Measurements from ENCODE around the gene DNAI2.

DNA sequence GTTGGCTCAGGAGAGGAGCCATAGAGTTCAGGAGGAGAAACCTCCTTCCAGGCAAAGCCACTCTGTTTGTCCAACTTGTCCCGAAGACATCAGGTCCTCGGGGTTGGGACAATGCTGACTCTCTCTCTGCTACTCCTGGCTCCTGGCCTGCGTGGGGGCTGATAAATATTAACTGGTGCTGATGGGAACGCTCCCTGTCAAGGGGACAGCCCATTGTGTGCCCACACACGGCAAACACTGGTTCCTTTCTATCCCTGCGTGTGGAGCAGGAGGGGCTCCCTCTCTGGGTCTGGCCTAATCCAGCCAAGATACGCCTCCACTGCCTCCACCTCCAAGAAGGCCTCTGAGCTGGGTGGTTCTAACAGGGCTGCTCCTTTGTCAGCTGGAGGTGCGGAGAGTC lies 56.4 kb downstream of the DNAI2 start:
- TF ChIP-seq, protein P1, sequence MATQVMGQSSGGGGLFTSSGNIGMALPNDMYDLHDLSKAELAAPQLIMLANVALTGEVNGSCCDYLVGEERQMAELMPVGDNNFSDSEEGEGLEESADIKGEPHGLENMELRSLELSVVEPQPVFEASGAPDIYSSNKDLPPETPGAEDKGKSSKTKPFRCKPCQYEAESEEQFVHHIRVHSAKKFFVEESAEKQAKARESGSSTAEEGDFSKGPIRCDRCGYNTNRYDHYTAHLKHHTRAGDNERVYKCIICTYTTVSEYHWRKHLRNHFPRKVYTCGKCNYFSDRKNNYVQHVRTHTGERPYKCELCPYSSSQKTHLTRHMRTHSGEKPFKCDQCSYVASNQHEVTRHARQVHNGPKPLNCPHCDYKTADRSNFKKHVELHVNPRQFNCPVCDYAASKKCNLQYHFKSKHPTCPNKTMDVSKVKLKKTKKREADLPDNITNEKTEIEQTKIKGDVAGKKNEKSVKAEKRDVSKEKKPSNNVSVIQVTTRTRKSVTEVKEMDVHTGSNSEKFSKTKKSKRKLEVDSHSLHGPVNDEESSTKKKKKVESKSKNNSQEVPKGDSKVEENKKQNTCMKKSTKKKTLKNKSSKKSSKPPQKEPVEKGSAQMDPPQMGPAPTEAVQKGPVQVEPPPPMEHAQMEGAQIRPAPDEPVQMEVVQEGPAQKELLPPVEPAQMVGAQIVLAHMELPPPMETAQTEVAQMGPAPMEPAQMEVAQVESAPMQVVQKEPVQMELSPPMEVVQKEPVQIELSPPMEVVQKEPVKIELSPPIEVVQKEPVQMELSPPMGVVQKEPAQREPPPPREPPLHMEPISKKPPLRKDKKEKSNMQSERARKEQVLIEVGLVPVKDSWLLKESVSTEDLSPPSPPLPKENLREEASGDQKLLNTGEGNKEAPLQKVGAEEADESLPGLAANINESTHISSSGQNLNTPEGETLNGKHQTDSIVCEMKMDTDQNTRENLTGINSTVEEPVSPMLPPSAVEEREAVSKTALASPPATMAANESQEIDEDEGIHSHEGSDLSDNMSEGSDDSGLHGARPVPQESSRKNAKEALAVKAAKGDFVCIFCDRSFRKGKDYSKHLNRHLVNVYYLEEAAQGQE (IDR thresholded peaks at IDR 0.05; ENCODE audit: borderline replicate concordance): no peak
- TF ChIP-seq TAF1 (IDR thresholded peaks at IDR 0.05; ENCODE audit: low read depth) (no peak), EZH2 (IDR thresholded peaks at IDR 0.05; ENCODE audit: borderline replicate concordance, insufficient read depth, low read length, poor library complexity, severe bottlenecking) (no peak)
- TF ChIP-seq, protein P2, sequence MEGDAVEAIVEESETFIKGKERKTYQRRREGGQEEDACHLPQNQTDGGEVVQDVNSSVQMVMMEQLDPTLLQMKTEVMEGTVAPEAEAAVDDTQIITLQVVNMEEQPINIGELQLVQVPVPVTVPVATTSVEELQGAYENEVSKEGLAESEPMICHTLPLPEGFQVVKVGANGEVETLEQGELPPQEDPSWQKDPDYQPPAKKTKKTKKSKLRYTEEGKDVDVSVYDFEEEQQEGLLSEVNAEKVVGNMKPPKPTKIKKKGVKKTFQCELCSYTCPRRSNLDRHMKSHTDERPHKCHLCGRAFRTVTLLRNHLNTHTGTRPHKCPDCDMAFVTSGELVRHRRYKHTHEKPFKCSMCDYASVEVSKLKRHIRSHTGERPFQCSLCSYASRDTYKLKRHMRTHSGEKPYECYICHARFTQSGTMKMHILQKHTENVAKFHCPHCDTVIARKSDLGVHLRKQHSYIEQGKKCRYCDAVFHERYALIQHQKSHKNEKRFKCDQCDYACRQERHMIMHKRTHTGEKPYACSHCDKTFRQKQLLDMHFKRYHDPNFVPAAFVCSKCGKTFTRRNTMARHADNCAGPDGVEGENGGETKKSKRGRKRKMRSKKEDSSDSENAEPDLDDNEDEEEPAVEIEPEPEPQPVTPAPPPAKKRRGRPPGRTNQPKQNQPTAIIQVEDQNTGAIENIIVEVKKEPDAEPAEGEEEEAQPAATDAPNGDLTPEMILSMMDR (IDR thresholded peaks at IDR 0.05; ENCODE audit: poor library complexity, severe bottlenecking): no peak

Data from neural cell (in vitro differentiated cells).